Gastrocnemius medialis (tissue), 4 donors: Measurements from ENCODE around the gene NTS. TPM values are rescaled to one million over a fixed set of nuclear protein-coding genes. Genes with fewer than 3 reads are reported as not detected.
A peak's percentile ranks its signal among the peaks of the same experiment; 100 is the strongest.

ENCODE experiments used
- ATAC-seq, 2 donors: fragments of 150-250 bp; one replicate each; pipeline ENCODE4 v1.9.1; 2016
- DNase-seq, 2 donors: peaks; one replicate each; pipeline ENCODE4 v3.0.0-alpha.2; 2019
- H3K27ac ChIP-seq, 4 donors: fragments of 200-600 bp; sonication (generic); 1 replicate in 1 of 4; 2 replicates in 3 of 4; pipeline ENCODE4 v1.5.1; 2016 to 2018; ENCODE audit warnings: mild to moderate bottlenecking in 2 of 4, moderate library complexity in 1 of 4
- H3K27me3 ChIP-seq, 3 donors: fragments of 200-600 bp; sonication (generic) in 2 of 3; 1 replicate in 1 of 3; 2 replicates in 2 of 3; pipeline versions ENCODE4 v1.5.1 to v1.6.0; 2016 to 2019; ENCODE audit warnings: mild to moderate bottlenecking in 1 of 3, moderate library complexity in 1 of 3
- H3K36me3 ChIP-seq, 2 donors: fragments of 200-600 bp; sonication (generic) in 1 of 2; one replicate each; pipeline ENCODE4 v1.5.1; 2017 to 2018
- H3K4me1 ChIP-seq, 2 donors: fragments of 200-600 bp; sonication (generic) in 1 of 2; one replicate each; pipeline ENCODE4 v1.5.1; 2016 to 2017; ENCODE audit warnings: mild to moderate bottlenecking in 2 of 2
- H3K4me3 ChIP-seq, 4 donors: fragments of 200-600 bp; sonication (generic) in 3 of 4; 1 replicate in 1 of 4; 2 replicates in 3 of 4; pipeline ENCODE4 v1.5.1; 2016 to 2019; ENCODE audit warnings: mild to moderate bottlenecking in 2 of 4
- H3K9me3 ChIP-seq, 3 donors: fragments of 200-600 bp; sonication (generic) in 2 of 3; 1 replicate in 1 of 3; 2 replicates in 2 of 3; pipeline ENCODE4 v1.5.1; 2016 to 2019
- CTCF ChIP-seq, 5 experiments: fragments of 450-650 bp in 3 of 5; fragments of 200-600 bp in 2 of 5; sonication (generic) in 2 of 5; IDR thresholded peaks in 4 of 5; conservative IDR thresholded peaks in 1 of 5; 1 replicate in 4 of 5; 2 replicates in 1 of 5; pipeline ENCODE4 v1.5.1; 2016 to 2019; ENCODE audit warnings: antibody characterized with exemption in 5 of 5, mild to moderate bottlenecking in 3 of 5, moderate library complexity in 3 of 5
- POLR2A ChIP-seq, 2 donors: fragments of 450-650 bp; IDR thresholded peaks; one replicate each; pipeline ENCODE4 v1.6.1; 2017; ENCODE audit warnings: antibody characterized with exemption in 2 of 2, mild to moderate bottlenecking in 2 of 2, moderate library complexity in 2 of 2
- in situ Hi-C, 4 donors: fragments of 200-750 bp; cut with MboI; loops; one replicate each; pipeline versions ENCODE4 v1.15.0 to v1.8.0; 2017; ENCODE audit warnings: low sequenced_read_pairs in 4 of 4
- intact Hi-C: fragments of 100-400 bp; cut with DNase I; formaldehyde crosslinking; loops from one replicate; pipeline ENCODE4 v1.15.1; 2023; ENCODE audit warnings: low total_unique reads
- total RNA-seq, 4 donors: library from RNA; depleted of rRNA; stranded (reverse); fragments of >200 nt; gene quantifications; one replicate each; pipeline versions ENCODE4 v1.1.0 to v1.2.3, GENCODE V29; 2016

The NTS gene
- total RNA-seq, 4 donors from 2014 or later: not detected

GRCh38 chr12:85836197-85837090, 37.7 kb upstream of the NTS start, which contains the start of gene RASSF9:
Gene RASSF9, minus strand, starts transcription at chr12:85836409. Its CDS starts 208 bp downstream, at chr12:85836201.
- H3K9me3 ChIP-seq: no peaks in the 10 kb centered on the region
- no peaks in the 10 kb centered on the region for H3K36me3 ChIP-seq
- H3K4me3 ChIP-seq: peak within 1 kb of the TSS; percentile 41 to 57 (median 50)
- no peaks in the 10 kb centered on the region for H3K27me3 ChIP-seq
- in situ Hi-C loops: no loop called here
- intact Hi-C loops: no loop called here
- peaks cover 0 to 5% of the 10 kb centered on the region in 2 donors for H3K4me1 ChIP-seq
- DNase-seq (peak; percentile 13 to 60), ATAC-seq (peak; percentile 82 to 88)
- H3K27ac ChIP-seq: peak within 1 kb of the TSS; percentile 55 to 76 (median 70)
- TF ChIP-seq POLR2A (IDR thresholded peaks at IDR 0.05): no peak
- TF ChIP-seq CTCF (IDR thresholded peaks at IDR 0.05 in 4 of 5, conservative IDR thresholded peaks at IDR 0.05 in 1 of 5): no peak

DNA sequence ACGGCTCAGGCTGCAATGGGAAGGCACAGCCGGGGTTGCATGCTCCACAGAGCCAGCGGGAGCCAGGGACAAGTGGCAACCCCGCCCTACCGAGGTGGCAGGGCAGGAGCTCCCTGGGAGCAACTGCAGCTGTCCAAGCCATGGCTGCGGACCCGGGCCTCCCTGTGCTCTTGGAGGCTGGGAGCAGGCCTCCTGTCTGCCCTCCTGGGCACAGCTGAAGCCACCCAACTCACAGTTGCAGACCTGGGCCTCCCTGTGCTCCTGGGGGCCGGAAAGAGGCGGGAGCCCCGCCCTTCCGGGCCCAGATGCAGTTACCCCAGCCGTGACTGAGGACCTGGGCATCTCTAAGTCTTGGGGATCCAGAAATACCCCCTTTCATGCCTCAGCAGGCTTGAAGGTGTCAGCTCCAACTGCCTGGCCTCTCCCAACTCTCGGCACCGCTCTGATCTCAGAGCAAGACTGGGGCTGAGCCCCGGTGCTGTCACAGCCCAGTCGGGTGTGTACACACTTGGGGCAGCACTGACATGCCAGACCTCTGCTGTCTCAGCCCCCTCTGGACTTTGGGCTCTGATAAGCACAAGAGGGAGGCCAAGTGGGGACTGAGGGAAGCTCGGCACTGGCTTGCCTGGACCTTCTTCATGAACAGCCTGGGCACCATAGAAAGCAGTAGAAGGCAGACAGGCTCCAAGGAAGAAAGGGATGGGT, 30.3 kb upstream of the NTS start:
- TF ChIP-seq CTCF (IDR thresholded peaks at IDR 0.05 in 4 of 5, conservative IDR thresholded peaks at IDR 0.05 in 1 of 5): no peak
- no peak for TF ChIP-seq POLR2A (IDR thresholded peaks at IDR 0.05)
- ATAC-seq: no peak
- Histone ChIP-seq H3K4me1 (no peaks in the 10 kb centered on the region), H3K9me3 (no peaks in the 10 kb centered on the region), H3K27me3 (no peaks in the 10 kb centered on the region), H3K4me3 (no peak overlapping the region), H3K36me3 (no peaks in the 10 kb centered on the region), H3K27ac (no peak overlapping the region)
- no peak for DNase-seq
- in situ Hi-C loops: no loop called here
- intact Hi-C loops: no loop called here

GRCh38 chr12:85849344-85849743, 24.8 kb upstream of the NTS start:
- DNase-seq (no peak), ATAC-seq (no peak)
- in situ Hi-C loops (no loop called here), intact Hi-C loops (no loop called here)
- Histone ChIP-seq H3K27me3 (no peaks in the 10 kb centered on the region), H3K27ac (no peak overlapping the region), H3K9me3 (peaks cover 0 to 3% (median 0%) of the 10 kb centered on the region in 3 donors), H3K36me3 (no peaks in the 10 kb centered on the region), H3K4me1 (no peaks in the 10 kb centered on the region), H3K4me3 (no peak overlapping the region)
- TF ChIP-seq POLR2A (IDR thresholded peaks at IDR 0.05) (no peak), CTCF (IDR thresholded peaks at IDR 0.05 in 4 of 5, conservative IDR thresholded peaks at IDR 0.05 in 1 of 5) (no peak)

DNA sequence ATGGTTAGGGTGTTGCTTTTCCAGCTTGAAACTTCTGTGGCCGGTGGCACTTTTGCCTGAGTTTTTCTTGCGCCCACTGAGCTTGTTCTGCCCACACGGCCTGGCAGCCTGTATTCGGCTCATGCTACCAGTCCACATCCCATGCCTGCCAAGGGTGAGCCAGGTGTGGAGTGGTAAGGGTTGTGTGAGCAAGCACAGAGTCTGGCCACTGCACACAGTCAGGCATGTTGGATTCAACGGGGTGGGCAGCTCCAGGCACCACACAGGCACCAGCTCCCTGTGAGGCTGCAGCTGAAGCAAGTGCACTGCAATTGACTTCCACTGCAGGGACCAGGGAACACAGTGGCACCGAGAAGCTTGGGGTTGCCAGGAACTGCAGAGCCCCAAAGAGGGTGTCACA, 18.8 kb upstream of the NTS start:
- intact Hi-C loops: no loop called here
- H3K36me3 ChIP-seq: no peaks in the 10 kb centered on the region
- DNase-seq (no peak), ATAC-seq (no peak)
- H3K9me3 ChIP-seq: peaks cover 0 to 3% (median 0%) of the 10 kb centered on the region in 3 donors
- in situ Hi-C loops: loop anchor here in 2 of 4 donors (25.0 kb wide), 1 partner anchor 368 kb away; no protein-coding TSS in a partner anchor
- no peak for TF ChIP-seq POLR2A (IDR thresholded peaks at IDR 0.05)
- no peak for TF ChIP-seq CTCF (IDR thresholded peaks at IDR 0.05 in 4 of 5, conservative IDR thresholded peaks at IDR 0.05 in 1 of 5)
- no peak overlapping the region for H3K4me3 ChIP-seq
- no peaks in the 10 kb centered on the region for H3K27me3 ChIP-seq
- no peaks in the 10 kb centered on the region for H3K4me1 ChIP-seq
- no peak overlapping the region for H3K27ac ChIP-seq
